SU-DHL-6 (cell line): ENCODE results near the gene MIER2.

ENCODE experiments used
- H2AFZ ChIP-seq: fragments of 200-600 bp; sonication (generic); 2 replicates; pipeline ENCODE4 v1.6.1; 2014; ENCODE audit warnings: low read depth, mild to moderate bottlenecking, moderate library complexity, mixed read lengths, antibody characterized with exemption, low read length; ENCODE audit not compliant: severe bottlenecking
- H3F3A ChIP-seq: fragments of 200-600 bp; shearing (Covaris generic); 2 replicates; pipeline ENCODE4 v1.6.0; 2016; ENCODE audit warnings: antibody characterized with exemption, mild to moderate bottlenecking; ENCODE audit not compliant: insufficient read depth
- H3K27ac ChIP-seq: fragments of 200-600 bp; sonication (generic); 2 replicates; pipeline ENCODE4 v1.5.1; 2016; ENCODE audit warnings: low read depth, mild to moderate bottlenecking, low read length, moderate library complexity, mixed read lengths
- H3K27me3 ChIP-seq: fragments of 200-600 bp; sonication (generic), shearing (Covaris generic); 2 replicates; pipeline ENCODE4 v1.6.0; 2014; ENCODE audit warnings: mild to moderate bottlenecking, low read length
- H3K36me3 ChIP-seq: fragments of 200-600 bp; sonication (generic); 2 replicates; pipeline ENCODE4 v1.6.1; 2014; ENCODE audit warnings: mild to moderate bottlenecking, low read length, mixed read lengths
- H3K4me2 ChIP-seq: fragments of 300-600, 200-600 bp; shearing (Covaris generic), sonication (generic); 2 replicates; pipeline ENCODE4 v1.6.0; 2014; ENCODE audit warnings: low read length, low read depth, mild to moderate bottlenecking; ENCODE audit not compliant: poor library complexity, severe bottlenecking
- H3K4me3 ChIP-seq: fragments of 200-600 bp; sonication (generic); 2 replicates; pipeline ENCODE4 v1.5.1; 2014; ENCODE audit warnings: antibody characterized with exemption, low read length, mild to moderate bottlenecking, mixed read lengths; ENCODE audit not compliant: insufficient read depth, poor library complexity, severe bottlenecking
- H3K79me2 ChIP-seq: fragments of 200-600 bp; sonication (generic); 2 replicates; pipeline ENCODE4 v1.6.1; 2014; ENCODE audit warnings: mild to moderate bottlenecking, low read length, moderate library complexity; ENCODE audit not compliant: insufficient read depth
- H3K9ac ChIP-seq: fragments of 200-600 bp; sonication (generic); 2 replicates; pipeline ENCODE4 v1.7.0; 2014; ENCODE audit warnings: mild to moderate bottlenecking, low read length
- H3K9me2 ChIP-seq: fragments of 200-600 bp; sonication (generic); replicated peaks from 2 replicates; pipeline ENCODE4 v1.6.1; 2014; ENCODE audit warnings: low read length; ENCODE audit not compliant: insufficient read depth
- H3K9me3 ChIP-seq: fragments of 200-600 bp; sonication (generic); 2 replicates; pipeline ENCODE4 v1.6.1; 2014; ENCODE audit warnings: low read length, mixed read lengths; ENCODE audit not compliant: insufficient read depth
- H4K20me1 ChIP-seq: fragments of 200-600 bp; sonication (generic); 2 replicates; pipeline ENCODE4 v1.6.1; 2014; ENCODE audit warnings: low read depth, mild to moderate bottlenecking, antibody characterized with exemption, low read length, moderate library complexity, mixed read lengths
- CTCF ChIP-seq: fragments of 200-600 bp; sonication (generic); IDR thresholded peaks from one replicate; pipeline ENCODE4 v1.5.1; 2017; ENCODE audit warnings: antibody characterized with exemption, mild to moderate bottlenecking, low read length, moderate library complexity; ENCODE audit not compliant: insufficient read depth, poor library complexity, severe bottlenecking
- EZH2phosphoT487 ChIP-seq: fragments of 200-600 bp; sonication (generic), shearing (Covaris generic); conservative IDR thresholded peaks from 2 replicates; pipeline ENCODE4 v1.6.1; 2018; ENCODE audit warnings: mild to moderate bottlenecking, antibody characterized with exemption, low read length, moderate library complexity, mixed read lengths

Gene MIER2

GRCh38 chr19:290372-291005, 54.1 kb downstream of the MIER2 start:
- H2AFZ ChIP-seq: no peak overlapping the region
- H3K27ac ChIP-seq: no peak overlapping the region
- H4K20me1 ChIP-seq: no peaks in the 10 kb centered on the region; the same call in 1 of the 2 replicates
- H3K36me3 ChIP-seq: no peaks in the 10 kb centered on the region
- no peak overlapping the region for H3K4me2 ChIP-seq
- no peak for TF ChIP-seq EZH2phosphoT487
- TF ChIP-seq CTCF: no peak
- no peak overlapping the region for H3K4me3 ChIP-seq
- no peaks in the 10 kb centered on the region for H3K9me2 ChIP-seq
- no peak overlapping the region for H3K9ac ChIP-seq
- H3K27me3 ChIP-seq: no peaks in the 10 kb centered on the region
- no peaks in the 10 kb centered on the region for H3F3A ChIP-seq
- H3K79me2 ChIP-seq: no peaks in the 10 kb centered on the region
- H3K9me3 ChIP-seq: no peaks in the 10 kb centered on the region

GRCh38 chr19:289651-290371, 54.8 kb downstream of the MIER2 start:
- Histone ChIP-seq H3K4me3 (no peak overlapping the region), H4K20me1 (no peaks in the 10 kb centered on the region), H3K9me2 (no peaks in the 10 kb centered on the region), H3K4me2 (no peak overlapping the region), H2AFZ (no peak overlapping the region), H3K9ac (no peak overlapping the region), H3K27me3 (no peaks in the 10 kb centered on the region), H3K79me2 (no peaks in the 10 kb centered on the region), H3F3A (no peaks in the 10 kb centered on the region), H3K9me3 (no peaks in the 10 kb centered on the region), H3K36me3 (no peaks in the 10 kb centered on the region), H3K27ac (no peak overlapping the region)
- TF ChIP-seq EZH2phosphoT487 (no peak), CTCF (no peak)

GRCh38 chr19:288911-289310, 55.7 kb downstream of the MIER2 start:
- H4K20me1 ChIP-seq: no peaks in the 10 kb centered on the region
- H3K27me3 ChIP-seq: no peaks in the 10 kb centered on the region
- no peak overlapping the region for H3K9ac ChIP-seq
- TF ChIP-seq CTCF (no peak), EZH2phosphoT487 (no peak)
- H3K4me3 ChIP-seq: no peak overlapping the region
- no peak overlapping the region for H3K27ac ChIP-seq
- no peaks in the 10 kb centered on the region for H3F3A ChIP-seq
- H3K36me3 ChIP-seq: no peaks in the 10 kb centered on the region
- no peaks in the 10 kb centered on the region for H3K79me2 ChIP-seq
- no peaks in the 10 kb centered on the region for H3K9me3 ChIP-seq
- H3K9me2 ChIP-seq: no peaks in the 10 kb centered on the region
- no peak overlapping the region for H3K4me2 ChIP-seq
- H2AFZ ChIP-seq: no peak overlapping the region
